ENCODE data around the gene ZNF787.
"Not testable (repeated sequence)": the region's sequence is repeated elsewhere in the genome, so short reads cannot be mapped to it uniquely, and the experiment has no call there.

- TF ChIP-seq CTCF (IDR thresholded peaks at IDR 0.05; ENCODE audit: insufficient read depth, low read length, poor library complexity, severe bottlenecking); EZH2phosphoT487 (conservative IDR thresholded peaks at IDR 0.05; ENCODE audit: low read length): not testable (repeated sequence)
These were observed 28.0 kb upstream of the ZNF787 start for GRCh38 chr19:56148955-56149655.
